HEK293 (cell line): ENCODE measurements around the gene OR52W1.

ENCODE experiments used
- MZF1 ChIP-seq: fragments of 450-650 bp; formaldehyde crosslinking; IDR thresholded peaks from 2 replicates; pipeline ENCODE4 v1.5.1; 2017; ENCODE audit warnings: missing biosample characterization, missing genetic modification characterization, borderline replicate concordance
- RBAK ChIP-seq: fragments of 450-650 bp; formaldehyde crosslinking; IDR thresholded peaks from 2 replicates; pipeline ENCODE4 v1.5.1; 2016; ENCODE audit warnings: missing biosample characterization, missing genetic modification characterization
- TCF7L2 ChIP-seq: IDR thresholded peaks from 2 replicates; pipeline ENCODE4 v1.6.1; 2011; ENCODE audit warnings: low read depth, mild to moderate bottlenecking, inconsistent platforms, low read length, moderate library complexity, borderline replicate concordance
- ZNF146 ChIP-seq: fragments of 450-650 bp; formaldehyde crosslinking; IDR thresholded peaks from 2 replicates; pipeline ENCODE4 v1.5.1; 2016; ENCODE audit warnings: missing biosample characterization, missing genetic modification characterization
- ZNF510 ChIP-seq: fragments of 450-650 bp; formaldehyde crosslinking; IDR thresholded peaks from 2 replicates; pipeline ENCODE4 v1.5.1; 2018; ENCODE audit warnings: mild to moderate bottlenecking, missing genetic modification characterization, missing biosample characterization; ENCODE audit not compliant: insufficient replicate concordance
- ZNF623 ChIP-seq: fragments of 450-650 bp; formaldehyde crosslinking; IDR thresholded peaks from 2 replicates; pipeline ENCODE4 v1.5.1; 2016; ENCODE audit warnings: missing biosample characterization, missing genetic modification characterization
- TF ChIP-seq, protein P1 (sequence below): fragments of 450-650 bp; formaldehyde crosslinking; IDR thresholded peaks from 2 replicates; pipeline ENCODE4 v1.5.1; 2016; ENCODE audit warnings: missing biosample characterization, missing genetic modification characterization

DNA sequence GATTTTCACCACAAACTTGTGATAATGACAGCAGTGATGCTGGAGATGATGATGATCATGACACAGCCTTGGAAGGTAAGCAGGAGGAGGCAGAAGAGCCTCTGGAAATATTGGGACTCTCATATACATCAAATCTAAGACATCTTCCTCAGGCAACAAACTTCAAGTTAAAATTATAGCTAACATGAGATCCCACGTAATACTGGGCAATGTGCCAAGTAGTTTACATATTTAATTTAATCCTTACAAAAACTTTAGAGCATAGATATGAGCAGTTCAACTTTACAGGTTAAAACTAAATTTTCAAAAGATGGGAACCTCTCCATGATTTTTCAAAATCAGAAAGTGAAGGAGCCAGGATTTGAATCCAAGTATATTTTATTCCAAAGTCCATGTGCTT is 47.9 kb upstream of the OR52W1 start:
- TF ChIP-seq TCF7L2 (no peak), RBAK (tag by site-specific recombination) (no peak), ZNF623 (no peak), MZF1 (tag by site-specific recombination) (no peak), ZNF146 (tag by site-specific recombination) (no peak), ZNF510 (no peak)
- TF ChIP-seq, protein P1, sequence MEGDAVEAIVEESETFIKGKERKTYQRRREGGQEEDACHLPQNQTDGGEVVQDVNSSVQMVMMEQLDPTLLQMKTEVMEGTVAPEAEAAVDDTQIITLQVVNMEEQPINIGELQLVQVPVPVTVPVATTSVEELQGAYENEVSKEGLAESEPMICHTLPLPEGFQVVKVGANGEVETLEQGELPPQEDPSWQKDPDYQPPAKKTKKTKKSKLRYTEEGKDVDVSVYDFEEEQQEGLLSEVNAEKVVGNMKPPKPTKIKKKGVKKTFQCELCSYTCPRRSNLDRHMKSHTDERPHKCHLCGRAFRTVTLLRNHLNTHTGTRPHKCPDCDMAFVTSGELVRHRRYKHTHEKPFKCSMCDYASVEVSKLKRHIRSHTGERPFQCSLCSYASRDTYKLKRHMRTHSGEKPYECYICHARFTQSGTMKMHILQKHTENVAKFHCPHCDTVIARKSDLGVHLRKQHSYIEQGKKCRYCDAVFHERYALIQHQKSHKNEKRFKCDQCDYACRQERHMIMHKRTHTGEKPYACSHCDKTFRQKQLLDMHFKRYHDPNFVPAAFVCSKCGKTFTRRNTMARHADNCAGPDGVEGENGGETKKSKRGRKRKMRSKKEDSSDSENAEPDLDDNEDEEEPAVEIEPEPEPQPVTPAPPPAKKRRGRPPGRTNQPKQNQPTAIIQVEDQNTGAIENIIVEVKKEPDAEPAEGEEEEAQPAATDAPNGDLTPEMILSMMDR = no peak
